MM.1S (cell line): ENCODE results near the gene ARID4B.

ENCODE experiments used
- EZH2 ChIP-seq: fragments of 300-600 bp; sonication (generic); optimal IDR thresholded peaks from 2 replicates; pipeline ENCODE3; 2017; ENCODE audit warnings: low read depth, mild to moderate bottlenecking, antibody characterized with exemption, low read length, mixed read lengths
- EZH2phosphoT487 ChIP-seq: fragments of 300-600 bp; sonication (generic); IDR thresholded peaks from 2 replicates; pipeline ENCODE4 v1.6.1; 2018; ENCODE audit warnings: antibody characterized with exemption, low read length
- TF ChIP-seq, protein P1 (sequence below): fragments of 300-600 bp; sonication (generic); IDR thresholded peaks from 2 replicates; pipeline ENCODE4 v1.5.1; 2016; ENCODE audit warnings: antibody characterized with exemption, low read length, mixed read lengths

DNA sequence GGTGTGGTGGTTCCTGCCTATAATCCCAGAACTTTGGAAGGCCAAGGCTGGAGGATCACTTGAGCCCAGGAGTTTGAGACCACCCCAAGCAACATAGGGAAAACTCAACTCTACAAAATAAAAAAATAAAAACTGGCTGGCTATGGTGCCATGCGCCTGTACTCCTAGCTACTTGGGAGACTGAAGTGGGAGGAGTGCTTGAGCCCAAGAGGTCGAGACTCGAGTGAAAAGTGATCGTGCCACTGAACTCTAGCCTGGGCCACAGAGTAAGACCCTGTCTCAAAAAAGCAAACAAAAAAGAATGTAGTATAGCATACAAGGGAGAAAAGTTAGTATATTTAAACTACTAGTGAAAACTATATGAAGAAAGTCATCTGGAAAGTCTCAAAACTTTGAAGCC is 66.7 kb downstream of the ARID4B start:
- TF ChIP-seq, protein P1, sequence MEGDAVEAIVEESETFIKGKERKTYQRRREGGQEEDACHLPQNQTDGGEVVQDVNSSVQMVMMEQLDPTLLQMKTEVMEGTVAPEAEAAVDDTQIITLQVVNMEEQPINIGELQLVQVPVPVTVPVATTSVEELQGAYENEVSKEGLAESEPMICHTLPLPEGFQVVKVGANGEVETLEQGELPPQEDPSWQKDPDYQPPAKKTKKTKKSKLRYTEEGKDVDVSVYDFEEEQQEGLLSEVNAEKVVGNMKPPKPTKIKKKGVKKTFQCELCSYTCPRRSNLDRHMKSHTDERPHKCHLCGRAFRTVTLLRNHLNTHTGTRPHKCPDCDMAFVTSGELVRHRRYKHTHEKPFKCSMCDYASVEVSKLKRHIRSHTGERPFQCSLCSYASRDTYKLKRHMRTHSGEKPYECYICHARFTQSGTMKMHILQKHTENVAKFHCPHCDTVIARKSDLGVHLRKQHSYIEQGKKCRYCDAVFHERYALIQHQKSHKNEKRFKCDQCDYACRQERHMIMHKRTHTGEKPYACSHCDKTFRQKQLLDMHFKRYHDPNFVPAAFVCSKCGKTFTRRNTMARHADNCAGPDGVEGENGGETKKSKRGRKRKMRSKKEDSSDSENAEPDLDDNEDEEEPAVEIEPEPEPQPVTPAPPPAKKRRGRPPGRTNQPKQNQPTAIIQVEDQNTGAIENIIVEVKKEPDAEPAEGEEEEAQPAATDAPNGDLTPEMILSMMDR, result no peak
- TF ChIP-seq EZH2 (no peak), EZH2phosphoT487 (no peak)
